Testis (tissue), 2 donors: ENCODE results near the gene MUS81.

ENCODE experiments used
- CTCF ChIP-seq, 3 experiments: fragments of 450-650 bp in 2 of 3; fragments of 200-600 bp in 1 of 3; sonication (generic) in 1 of 3; IDR thresholded peaks; one replicate each; pipeline ENCODE4 v1.5.1; 2016 to 2019; ENCODE audit warnings: antibody characterized with exemption in 3 of 3, mild to moderate bottlenecking in 2 of 3, moderate library complexity in 1 of 3
- POLR2A ChIP-seq: fragments of 450-650 bp; IDR thresholded peaks from one replicate; pipeline ENCODE4 v1.6.1; 2017; ENCODE audit warnings: antibody characterized with exemption, mild to moderate bottlenecking, moderate library complexity

- TF ChIP-seq CTCF (IDR thresholded peaks at IDR 0.05) (no peak), POLR2A (no peak)
Measured at GRCh38 chr11:65915101-65915820, 55.0 kb downstream of the MUS81 start.
